Endothelial cell of umbilical vein (primary cell): ENCODE results near the gene SGCE. TPM values are rescaled to one million over a fixed set of nuclear protein-coding genes. Genes with fewer than 3 reads are reported as not detected.

Experiments
- BruUV-seq: library from RNA; stranded (reverse); fragments of 400-500 nt; replicated peaks from 2 replicates; lab custom pipeline; 2021; lab: Mats Ljungman, UMichigan
- CTCF ChIA-PET: fragments of 300-600, 350-600 bp; sonication (Branson Sonifier 250); formaldehyde crosslinking; loops from one replicate; lab custom pipeline; 2021; ENCODE audit warnings: antibody characterized with exemption, inconsistent platforms; lab: Charles Lee
- POLR2A ChIA-PET: fragments of 300-600, 350-600 bp; sonication (Branson Sonifier 250); formaldehyde crosslinking; loops from one replicate; lab custom pipeline; 2021; ENCODE audit warnings: antibody characterized with exemption, inconsistent platforms; lab: Charles Lee
- DNase-seq: peaks from one replicate; pipeline ENCODE4 v3.0.0-alpha.2; 2011; ENCODE audit warnings: low read depth, low spot score
- FAIRE-seq: peaks from 2 replicates; lab custom pipeline; 2011; peaks lifted over from hg19 to GRCh38; lab: Jason Lieb, UNC
- H2AFZ ChIP-seq: 2 replicates; pipeline ENCODE4 v1.6.0; 2012; ENCODE audit warnings: low read depth, low read length, control low read depth, inconsistent platforms
- H3K27ac ChIP-seq: 2 replicates; pipeline ENCODE4 v1.5.1; 2011; ENCODE audit warnings: low read depth, mild to moderate bottlenecking, control low read depth, low read length, moderate library complexity; ENCODE audit not compliant: insufficient read depth
- H3K27me3 ChIP-seq, 2 experiments: 2 replicates each; pipeline versions ENCODE4 v1.6.0 to v1.6.1; 2011; ENCODE audit warnings: low read length in 2 of 2, mixed read lengths in 1 of 2; ENCODE audit not compliant: control insufficient read depth in 2 of 2, insufficient read depth in 2 of 2
- H3K36me3 ChIP-seq, 2 experiments: 2 replicates in 1 of 2; 3 replicates in 1 of 2; pipeline ENCODE4 v1.5.1; 2011; ENCODE audit warnings: low read length in 2 of 2, mild to moderate bottlenecking in 1 of 2, moderate library complexity in 1 of 2; ENCODE audit not compliant: control insufficient read depth in 2 of 2, insufficient read depth in 2 of 2; ENCODE audit errors: extremely low read depth in 1 of 2
- H3K4me1 ChIP-seq: 3 replicates; pipeline ENCODE4 v1.5.1; 2011; ENCODE audit warnings: mild to moderate bottlenecking, low read length; ENCODE audit not compliant: control insufficient read depth, insufficient read depth; ENCODE audit errors: extremely low read depth
- H3K4me2 ChIP-seq: 2 replicates; pipeline ENCODE4 v1.6.1; 2011; ENCODE audit warnings: low read length, control low read depth, mixed read lengths; ENCODE audit not compliant: insufficient read depth
- H3K4me3 ChIP-seq, 3 experiments: fragments of 200-600 bp in 1 of 3; sonication (generic), shearing (Covaris generic) in 1 of 3; replicated peaks in 1 of 3; 2 replicates each; pipeline ENCODE4 v1.5.1; 2011 to 2016; ENCODE audit warnings: control low read depth in 3 of 3, low read length in 3 of 3, mild to moderate bottlenecking in 2 of 3, inconsistent platforms in 1 of 3, low read depth in 1 of 3, moderate library complexity in 1 of 3; ENCODE audit not compliant: insufficient read depth in 1 of 3
- H3K79me2 ChIP-seq: 2 replicates; pipeline ENCODE4 v1.6.0; 2012; ENCODE audit warnings: low read length, inconsistent platforms; ENCODE audit not compliant: control insufficient read depth, insufficient read depth
- H3K9ac ChIP-seq: replicated peaks from 2 replicates; pipeline ENCODE3; 2011; ENCODE audit warnings: low read length, control low read depth; ENCODE audit not compliant: insufficient read depth; ENCODE audit errors: extremely low read depth
- H3K9me1 ChIP-seq: replicated peaks from 3 replicates; pipeline ENCODE4 v1.6.0; 2011; ENCODE audit warnings: mild to moderate bottlenecking, low read length; ENCODE audit not compliant: control insufficient read depth, insufficient read depth; ENCODE audit errors: extremely low read depth
- H3K9me3 ChIP-seq: replicated peaks from 2 replicates; pipeline ENCODE4 v1.5.1; 2012; ENCODE audit warnings: low read length, inconsistent platforms; ENCODE audit not compliant: control insufficient read depth, insufficient read depth
- H4K20me1 ChIP-seq: replicated peaks from 2 replicates; pipeline ENCODE3; 2011; ENCODE audit warnings: mild to moderate bottlenecking, low read length; ENCODE audit not compliant: control insufficient read depth, insufficient read depth; ENCODE audit errors: extremely low read depth
- EZH2 ChIP-seq: IDR thresholded peaks from 2 replicates; pipeline ENCODE4 v1.6.1; 2012; ENCODE audit warnings: borderline replicate concordance, low read depth, mild to moderate bottlenecking, moderate library complexity, low read length, inconsistent platforms; ENCODE audit not compliant: severe bottlenecking
- FOS ChIP-seq: IDR thresholded peaks from 2 replicates; pipeline ENCODE4 v1.6.1; 2011; ENCODE audit warnings: mild to moderate bottlenecking, low read length, moderate library complexity, borderline replicate concordance; ENCODE audit not compliant: insufficient read depth
- GATA2 ChIP-seq: IDR thresholded peaks from 2 replicates; pipeline ENCODE4 v1.7.0; 2011; ENCODE audit warnings: low read depth, mild to moderate bottlenecking, moderate library complexity, mixed read lengths, low read length; ENCODE audit not compliant: insufficient read length, insufficient read depth
- JUN ChIP-seq: IDR thresholded peaks from 2 replicates; pipeline ENCODE4 v1.6.1; 2011; ENCODE audit warnings: borderline replicate concordance, low read depth; ENCODE audit not compliant: insufficient read length, insufficient read depth
- MYC ChIP-seq: IDR thresholded peaks from one replicate; pipeline ENCODE4 v1.6.1; 2011; ENCODE audit warnings: mild to moderate bottlenecking, low read depth, low read length
- POLR2A ChIP-seq: IDR thresholded peaks from 2 replicates; pipeline ENCODE4 v1.6.1; 2012; ENCODE audit warnings: low read depth, mild to moderate bottlenecking, control low read depth, low read length
- POLR2AphosphoS5 ChIP-seq: IDR thresholded peaks from 2 replicates; pipeline ENCODE4 v1.6.1; 2012; ENCODE audit warnings: low read depth, mild to moderate bottlenecking, control low read depth, low read length, moderate library complexity; ENCODE audit not compliant: insufficient read depth
- dilution Hi-C: fragments of 300-500 bp; cut with MboI; formaldehyde crosslinking; loops from one replicate; pipeline ENCODE4 v1.15.0; 2019; ENCODE audit warnings: low sequenced_read_pairs; ENCODE audit not compliant: extremely low pct_ligation_motif_present
- intact Hi-C: fragments of 100-400 bp; cut with micrococcal nuclease; formaldehyde crosslinking; loops from one replicate; pipeline ENCODE4 v1.10.0; 2022
- polyA plus RNA-seq, 4 experiments: library from polyadenylated mRNA; depleted of rRNA in 3 of 4; stranded (reverse) in 3 of 4; unstranded in 1 of 4; fragments of >200 nt; gene quantifications; 2 replicates each; pipeline versions ENCODE4 v1.2.1 to v1.2.3, GENCODE V29; 2011 to 2012; ENCODE audit warnings: missing spikeins in 1 of 4
- total RNA-seq: library from RNA; stranded (reverse); gene quantifications from 2 replicates; pipeline ENCODE4 v1.2.3, GENCODE V29; 2021
- TF ChIP-seq, protein P1 (sequence below), 2 donors: IDR thresholded peaks; 1 replicate in 1 of 2; 2 replicates in 1 of 2; pipeline ENCODE4 v1.5.1; 2011; ENCODE audit warnings: low read length in 2 of 2, mild to moderate bottlenecking in 2 of 2, moderate library complexity in 2 of 2, control low read depth in 1 of 2, inconsistent platforms in 1 of 2, low read depth in 1 of 2; ENCODE audit not compliant: insufficient read depth in 1 of 2; ENCODE audit errors: extremely low read depth in 1 of 2

SGCE gene
- total and polyA plus RNA-seq, 2 donors (not counting 3 experiments of a cell fraction or from before 2014, with no cell fraction given), result 46.8 to 53.3 TPM

DNA sequence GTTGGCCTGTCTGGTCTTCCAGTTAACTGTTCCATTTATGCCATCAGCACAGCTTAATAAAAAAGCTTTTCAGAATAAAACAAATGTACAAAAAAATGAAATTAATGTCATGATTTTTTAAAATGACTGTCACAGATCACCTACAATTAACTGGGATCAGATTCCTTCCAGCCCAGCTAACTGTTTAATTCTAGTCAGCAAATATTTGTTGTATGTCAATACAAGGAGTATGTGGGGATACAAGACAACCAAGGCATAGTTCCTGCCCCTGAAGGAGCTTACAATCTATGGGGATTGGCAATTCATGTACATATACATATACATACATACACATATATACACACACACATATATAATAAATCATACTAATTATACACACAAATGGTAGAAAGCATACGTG lies 16.5 kb downstream of the SGCE start:
- dilution Hi-C loops (no loop called here), intact Hi-C loops (no loop called here)
- FAIRE-seq (no peak), DNase-seq (no peak)
- no peaks in the 10 kb centered on the region for H3K36me3 ChIP-seq
- ChIA-PET CTCF (no interaction called here), POLR2A (interaction anchor here (0.6 kb wide), 1 partner anchor 139 kb away, joined by 6 read pairs; no protein-coding TSS in a partner anchor)
- no peaks in the 10 kb centered on the region for H3K9me3 ChIP-seq
- no peak overlapping the region for H3K4me2 ChIP-seq
- H3K27me3 ChIP-seq, result no peaks in the 10 kb centered on the region
- H4K20me1 ChIP-seq, result no peaks in the 10 kb centered on the region
- BruUV-seq, result no TSS peak
- TF ChIP-seq MYC (no peak), POLR2A (no peak), GATA2 (no peak), JUN (no peak), EZH2 (no peak), FOS (no peak), POLR2AphosphoS5 (no peak)
- TF ChIP-seq, protein P1, sequence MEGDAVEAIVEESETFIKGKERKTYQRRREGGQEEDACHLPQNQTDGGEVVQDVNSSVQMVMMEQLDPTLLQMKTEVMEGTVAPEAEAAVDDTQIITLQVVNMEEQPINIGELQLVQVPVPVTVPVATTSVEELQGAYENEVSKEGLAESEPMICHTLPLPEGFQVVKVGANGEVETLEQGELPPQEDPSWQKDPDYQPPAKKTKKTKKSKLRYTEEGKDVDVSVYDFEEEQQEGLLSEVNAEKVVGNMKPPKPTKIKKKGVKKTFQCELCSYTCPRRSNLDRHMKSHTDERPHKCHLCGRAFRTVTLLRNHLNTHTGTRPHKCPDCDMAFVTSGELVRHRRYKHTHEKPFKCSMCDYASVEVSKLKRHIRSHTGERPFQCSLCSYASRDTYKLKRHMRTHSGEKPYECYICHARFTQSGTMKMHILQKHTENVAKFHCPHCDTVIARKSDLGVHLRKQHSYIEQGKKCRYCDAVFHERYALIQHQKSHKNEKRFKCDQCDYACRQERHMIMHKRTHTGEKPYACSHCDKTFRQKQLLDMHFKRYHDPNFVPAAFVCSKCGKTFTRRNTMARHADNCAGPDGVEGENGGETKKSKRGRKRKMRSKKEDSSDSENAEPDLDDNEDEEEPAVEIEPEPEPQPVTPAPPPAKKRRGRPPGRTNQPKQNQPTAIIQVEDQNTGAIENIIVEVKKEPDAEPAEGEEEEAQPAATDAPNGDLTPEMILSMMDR (IDR thresholded peaks at IDR 0.05; ENCODE audit: extremely low read depth in 1 of 2, insufficient read depth in 1 of 2, low read depth in 1 of 2, low read length in 2 of 2), result no peak
- no peak overlapping the region for H2AFZ ChIP-seq
- peaks cover 4% of the 10 kb centered on the region for H3K4me1 ChIP-seq
- no peak overlapping the region for H3K4me3 ChIP-seq
- no peak overlapping the region for H3K9ac ChIP-seq
- no peaks in the 10 kb centered on the region for H3K79me2 ChIP-seq
- no peak overlapping the region for H3K27ac ChIP-seq
- H3K9me1 ChIP-seq, result peaks cover 2% of the 10 kb centered on the region
